GM19351 (cell line): ENCODE data around the gene SLC16A6.
"Not testable (repeated sequence)": the region's sequence is repeated elsewhere in the genome, so short reads cannot be mapped to it uniquely, and the experiment has no call there.

Experiments
- ATAC-seq: cut with Tn5 transposase; IDR thresholded peaks from one replicate; pipeline ENCODE4 v1.9.1; 2021; ENCODE audit warnings: mild to moderate bottlenecking, moderate library complexity; ENCODE audit not compliant: unreplicated experiment

Gene SLC16A6

GRCh38 chr17:68291836-68292688, 1.1 kb upstream of the SLC16A6 start:
- peak; percentile 57 for ATAC-seq

- no peak for ATAC-seq
Measured at GRCh38 chr17:68290268-68290954, 516 bp downstream of the SLC16A6 start.

- ATAC-seq = no peak
Measured at GRCh38 chr17:68289936-68290267, 1.0 kb downstream of the SLC16A6 start.

GRCh38 chr17:68289473-68289872, 1.5 kb downstream of the SLC16A6 start:
- ATAC-seq = no peak

GRCh38 chr17:68288804-68289203, 2.1 kb downstream of the SLC16A6 start:
- no peak for ATAC-seq

- no peak for ATAC-seq
Measured at GRCh38 chr17:68288375-68288774, 2.6 kb downstream of the SLC16A6 start.

GRCh38 chr17:68281965-68282364, 9.0 kb downstream of the SLC16A6 start:
- ATAC-seq = not testable (repeated sequence)

- ATAC-seq = no peak
Measured at GRCh38 chr17:68277807-68278206, 13.1 kb downstream of the SLC16A6 start.

- ATAC-seq = not testable (repeated sequence)
Measured at GRCh38 chr17:68276339-68276738, 14.6 kb downstream of the SLC16A6 start.

GRCh38 chr17:68273722-68274121, 17.2 kb downstream of the SLC16A6 start:
- ATAC-seq = no peak

GRCh38 chr17:68265833-68266232, 25.1 kb downstream of the SLC16A6 start:
- ATAC-seq = not testable (repeated sequence)

- peak; percentile 43 for ATAC-seq
Measured at GRCh38 chr17:68263101-68263681, 27.7 kb downstream of the SLC16A6 start.

- not testable (repeated sequence) for ATAC-seq
Measured at GRCh38 chr17:68262467-68262866, 28.5 kb downstream of the SLC16A6 start.

GRCh38 chr17:68260051-68260762, 30.7 kb downstream of the SLC16A6 start:
- ATAC-seq = no peak

- ATAC-seq = not testable (repeated sequence)
Measured at GRCh38 chr17:68259648-68259951, 31.3 kb downstream of the SLC16A6 start.

GRCh38 chr17:68258890-68259647, 31.9 kb downstream of the SLC16A6 start:
- ATAC-seq = peak; percentile 90

- ATAC-seq = no peak
Measured at GRCh38 chr17:68257934-68258333, 33.0 kb downstream of the SLC16A6 start.

- ATAC-seq = not testable (repeated sequence)
Measured at GRCh38 chr17:68256701-68257100, 34.2 kb downstream of the SLC16A6 start.

- no peak for ATAC-seq
Measured at GRCh38 chr17:68255731-68256538, 35.0 kb downstream of the SLC16A6 start.

- no peak for ATAC-seq
Measured at GRCh38 chr17:68255151-68255550, 35.8 kb downstream of the SLC16A6 start.
